SU-DHL-6 (cell line): Measurements from ENCODE around the gene SGCA.

Experiments
- EZH2phosphoT487 ChIP-seq: fragments of 200-600 bp; sonication (generic), shearing (Covaris generic); conservative IDR thresholded peaks from 2 replicates; pipeline ENCODE4 v1.6.1; 2018; ENCODE audit warnings: mild to moderate bottlenecking, antibody characterized with exemption, low read length, moderate library complexity, mixed read lengths
- TF ChIP-seq, protein P1 (sequence below): fragments of 200-600 bp; sonication (generic); IDR thresholded peaks from one replicate; pipeline ENCODE4 v1.5.1; 2017; ENCODE audit warnings: antibody characterized with exemption, mild to moderate bottlenecking, low read length, moderate library complexity; ENCODE audit not compliant: insufficient read depth, poor library complexity, severe bottlenecking

DNA sequence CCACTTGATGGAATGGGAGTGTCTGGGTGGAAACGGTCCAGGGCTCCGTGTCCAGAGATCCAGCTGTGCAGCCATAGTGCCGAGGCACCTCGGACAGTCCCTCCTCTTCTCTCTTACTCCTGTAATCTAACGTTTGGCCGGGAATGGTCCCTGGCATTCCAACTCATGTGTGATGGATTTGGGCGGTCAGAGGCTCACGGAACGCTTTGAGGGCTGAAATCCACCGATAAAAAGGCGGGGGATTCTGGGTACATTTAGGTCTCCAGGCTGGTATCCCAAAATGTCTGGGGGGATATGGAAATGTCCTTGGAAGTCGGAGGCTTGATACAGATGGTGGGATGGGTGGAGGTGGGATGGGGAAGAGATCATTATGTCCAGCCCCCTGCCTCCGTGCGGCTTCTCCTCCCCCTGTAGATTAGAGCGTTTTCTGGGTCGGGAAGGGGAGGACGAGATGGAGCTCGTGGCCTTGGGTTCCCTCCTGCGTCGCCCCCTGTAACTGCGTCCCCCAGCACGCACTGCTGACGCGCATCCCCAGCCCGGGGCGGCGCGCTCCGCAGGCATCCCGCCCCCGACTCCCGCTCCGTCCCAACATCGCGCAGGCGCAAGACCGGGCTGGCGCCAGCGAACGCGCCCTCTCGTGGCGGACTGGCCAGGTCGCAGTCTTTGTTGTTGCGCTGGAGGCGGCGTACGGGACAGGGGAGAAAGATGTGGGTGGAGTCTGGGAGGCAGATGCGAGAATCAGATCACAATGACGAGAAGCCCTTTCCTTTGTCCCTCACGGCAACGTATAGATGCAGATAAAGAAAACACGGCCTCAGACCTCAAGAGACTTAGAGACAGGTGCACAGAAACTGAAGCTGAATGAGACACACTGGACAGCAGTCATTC is 4.5 kb upstream of the SGCA start:
- TF ChIP-seq, protein P1, sequence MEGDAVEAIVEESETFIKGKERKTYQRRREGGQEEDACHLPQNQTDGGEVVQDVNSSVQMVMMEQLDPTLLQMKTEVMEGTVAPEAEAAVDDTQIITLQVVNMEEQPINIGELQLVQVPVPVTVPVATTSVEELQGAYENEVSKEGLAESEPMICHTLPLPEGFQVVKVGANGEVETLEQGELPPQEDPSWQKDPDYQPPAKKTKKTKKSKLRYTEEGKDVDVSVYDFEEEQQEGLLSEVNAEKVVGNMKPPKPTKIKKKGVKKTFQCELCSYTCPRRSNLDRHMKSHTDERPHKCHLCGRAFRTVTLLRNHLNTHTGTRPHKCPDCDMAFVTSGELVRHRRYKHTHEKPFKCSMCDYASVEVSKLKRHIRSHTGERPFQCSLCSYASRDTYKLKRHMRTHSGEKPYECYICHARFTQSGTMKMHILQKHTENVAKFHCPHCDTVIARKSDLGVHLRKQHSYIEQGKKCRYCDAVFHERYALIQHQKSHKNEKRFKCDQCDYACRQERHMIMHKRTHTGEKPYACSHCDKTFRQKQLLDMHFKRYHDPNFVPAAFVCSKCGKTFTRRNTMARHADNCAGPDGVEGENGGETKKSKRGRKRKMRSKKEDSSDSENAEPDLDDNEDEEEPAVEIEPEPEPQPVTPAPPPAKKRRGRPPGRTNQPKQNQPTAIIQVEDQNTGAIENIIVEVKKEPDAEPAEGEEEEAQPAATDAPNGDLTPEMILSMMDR = peak; percentile 84
- TF ChIP-seq EZH2phosphoT487 = no peak
